Glomerular endothelial cell (primary cell): ENCODE data around the gene LAPTM5. TPM values are rescaled to one million over a fixed set of nuclear protein-coding genes. Genes with fewer than 3 reads are reported as not detected.

Source experiments
- DNase-seq: peaks from one replicate; pipeline ENCODE4 v3.0.0-alpha.2; 2011; ENCODE audit warnings: low read depth, low spot score; ENCODE audit errors: extremely low read depth
- total RNA-seq: library from RNA; depleted of rRNA; stranded (reverse); fragments of >200 nt; gene quantifications from 2 replicates; pipeline ENCODE4 v1.2.3, GENCODE V29; 2015

The LAPTM5 gene
- total RNA-seq, 1 donor from 2014 or later: 132 TPM

- no peak for DNase-seq
These were observed 30.4 kb upstream of the LAPTM5 start for GRCh38 chr1:30787856-30788495.

- no peak for DNase-seq
These were observed 29.7 kb upstream of the LAPTM5 start for GRCh38 chr1:30787266-30787665.

DNA sequence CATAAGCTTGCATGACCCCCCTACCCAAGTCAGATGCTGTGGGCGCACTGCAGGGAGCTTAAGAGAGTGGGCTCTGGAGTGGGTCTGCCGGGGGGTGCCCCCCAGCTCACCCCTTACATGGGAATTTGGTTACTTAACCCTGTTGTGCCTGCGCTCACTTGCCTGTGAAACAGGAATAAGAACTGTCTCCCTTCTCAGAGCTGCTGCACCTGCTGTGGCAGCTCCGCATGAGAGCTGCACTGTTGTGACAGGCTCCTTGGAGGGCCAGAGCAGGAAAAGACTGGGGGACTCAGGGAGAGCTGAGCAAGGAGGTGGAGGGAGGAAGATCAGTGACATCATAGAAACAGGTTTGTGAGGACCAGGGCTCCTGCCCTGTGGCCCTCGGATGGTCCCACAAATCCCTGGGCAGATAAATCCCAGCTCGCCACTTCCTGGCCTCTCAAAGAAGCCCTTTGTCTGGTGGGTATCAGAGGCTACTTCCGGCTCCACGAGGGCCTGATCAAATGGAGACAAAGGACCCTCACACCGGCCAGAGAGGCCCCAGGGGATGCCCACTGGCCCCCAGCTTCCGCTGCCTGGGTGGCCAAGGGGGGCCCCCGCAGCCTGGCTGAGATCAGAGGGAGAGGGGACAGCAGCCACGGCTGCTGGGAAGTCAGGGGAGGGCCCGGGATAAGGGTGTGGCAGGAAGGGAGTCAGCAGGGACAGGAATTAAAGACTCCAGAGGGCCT lies 28.9 kb upstream of the LAPTM5 start:
- no peak for DNase-seq

DNA sequence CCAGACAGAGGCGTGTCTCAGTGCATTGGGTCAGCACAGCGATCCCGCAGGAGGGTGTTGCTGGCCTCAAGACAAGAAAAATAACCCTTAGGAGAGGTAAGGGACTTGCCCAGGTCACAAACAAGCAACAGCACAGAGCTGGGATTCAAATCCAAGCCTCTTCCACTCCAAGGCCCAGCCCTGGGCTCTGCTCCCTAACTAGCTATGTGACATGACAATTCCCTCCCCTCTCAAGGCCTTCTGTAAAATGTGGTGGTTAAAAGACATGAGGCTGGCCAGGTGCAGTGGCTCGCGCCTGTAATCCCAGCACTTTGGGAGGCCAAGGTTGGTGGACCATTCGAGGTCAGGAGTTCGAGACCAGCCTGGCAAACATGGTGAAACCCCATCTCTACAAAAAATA lies 28.1 kb upstream of the LAPTM5 start:
- no peak for DNase-seq

DNA sequence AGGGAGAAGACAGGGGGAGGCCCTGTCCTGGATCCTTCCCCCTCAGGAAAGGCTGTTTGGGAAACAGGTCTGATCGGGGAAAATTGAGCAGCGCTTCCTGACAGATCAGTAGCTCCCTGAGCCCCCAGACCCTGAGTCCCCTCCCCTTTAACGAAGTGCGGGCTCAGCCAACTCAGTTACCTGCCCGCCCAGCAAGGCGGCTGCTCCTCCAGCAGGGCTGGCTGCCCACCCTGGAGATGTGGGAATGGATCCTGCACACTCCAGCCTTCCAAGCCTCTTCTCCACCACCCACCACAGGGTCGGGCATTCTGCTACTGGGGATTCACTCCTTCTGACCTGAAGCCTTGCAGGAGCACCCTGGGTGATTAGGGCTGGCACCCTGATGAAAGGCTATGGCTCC lies 27.6 kb upstream of the LAPTM5 start:
- no peak for DNase-seq

DNA sequence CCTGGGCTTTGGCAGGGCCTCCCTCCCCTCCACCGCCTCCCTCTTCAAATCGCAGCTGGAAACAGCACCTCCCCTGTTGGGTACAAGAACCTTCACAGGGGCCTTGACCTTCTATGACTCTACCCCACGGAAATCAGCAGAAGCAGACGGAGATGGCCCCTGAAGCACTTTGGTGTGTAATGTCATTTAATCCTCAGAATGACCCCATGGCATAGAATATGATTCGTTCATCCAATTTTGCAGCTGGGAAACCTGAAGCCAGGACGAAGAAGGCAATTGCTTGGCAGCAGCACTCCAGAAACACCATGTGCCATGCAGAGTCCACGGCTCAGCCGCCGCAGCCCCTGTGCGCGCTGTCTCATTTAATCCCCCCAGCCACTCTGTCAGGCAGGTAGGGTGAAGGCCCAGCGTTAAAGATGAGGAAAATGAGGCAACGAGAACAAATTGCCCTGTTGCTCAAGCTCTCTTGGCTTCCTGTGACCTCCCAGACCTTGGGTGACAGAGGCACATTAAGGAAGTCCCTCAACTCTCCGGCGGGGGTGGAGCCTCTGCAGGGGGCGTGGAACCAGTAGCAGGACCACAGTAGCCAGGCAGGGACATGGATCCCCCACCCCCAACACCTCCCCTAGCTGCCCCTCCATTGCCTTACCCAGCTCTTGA lies 25.8 kb upstream of the LAPTM5 start:
- DNase-seq: no peak

DNA sequence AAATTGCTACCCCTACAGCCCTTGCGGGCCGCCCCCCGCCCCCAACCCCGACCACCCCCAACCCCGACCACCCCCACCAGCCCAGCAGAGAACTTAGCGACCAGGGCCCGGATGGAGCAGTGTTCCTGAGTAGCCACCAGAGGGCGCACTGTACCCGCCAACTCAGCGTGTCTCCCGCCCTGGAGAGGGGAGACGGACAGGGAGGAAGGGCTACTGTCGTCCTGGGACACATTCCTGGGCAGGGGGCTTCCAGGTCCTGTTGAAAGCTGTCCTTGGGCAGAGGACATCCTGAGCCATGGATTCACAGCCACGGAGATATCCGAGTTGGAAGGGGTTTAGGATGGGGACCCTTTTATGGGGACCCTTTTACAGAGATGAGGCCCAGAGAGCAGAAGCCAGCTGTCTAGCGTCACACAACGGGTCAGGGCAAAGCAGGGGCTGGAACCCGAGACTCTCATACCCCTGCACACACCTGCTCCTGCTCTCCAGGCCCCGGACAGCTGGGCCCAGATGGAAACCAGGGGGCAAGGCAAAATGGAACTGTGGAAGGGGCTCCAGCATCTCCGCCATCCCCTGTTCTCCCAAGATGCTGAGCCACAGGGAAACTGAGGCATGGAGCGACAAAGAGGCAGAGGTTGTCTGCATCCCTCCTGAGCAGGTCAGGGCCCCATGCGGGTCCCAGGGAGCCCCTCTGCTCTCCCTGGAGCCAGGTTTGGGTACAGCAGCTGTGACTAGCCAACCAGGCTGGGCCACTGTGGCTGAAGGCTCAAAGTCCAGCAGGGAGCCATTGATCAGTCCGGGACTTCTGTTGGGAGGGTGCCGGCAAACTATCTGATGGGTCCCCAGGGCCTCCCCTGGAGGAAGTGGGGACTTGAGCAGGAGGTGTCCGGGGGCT lies 25.0 kb upstream of the LAPTM5 start:
- no peak for DNase-seq

DNA sequence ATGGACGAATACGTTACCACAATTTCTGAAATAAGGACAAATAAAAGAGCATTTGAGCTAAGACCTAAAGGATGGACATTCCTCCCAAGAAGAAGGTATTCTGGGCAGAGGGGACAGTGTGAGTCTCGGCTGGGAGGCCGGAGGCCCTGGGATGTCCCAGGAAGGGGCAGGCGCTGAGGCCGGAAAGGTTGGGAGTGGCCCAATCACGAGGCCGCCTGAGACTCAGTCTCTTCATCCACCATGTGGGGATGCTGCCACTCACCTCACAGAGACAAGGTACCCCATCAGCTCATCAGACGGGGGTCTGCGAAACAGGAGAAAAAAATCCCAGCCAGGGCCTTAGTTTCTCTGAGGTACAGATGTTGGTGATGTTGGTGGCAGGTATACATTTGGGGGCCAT lies 24.3 kb upstream of the LAPTM5 start:
- no peak for DNase-seq

- DNase-seq: no peak
These were observed 22.8 kb upstream of the LAPTM5 start for GRCh38 chr1:30780409-30780808.

DNA sequence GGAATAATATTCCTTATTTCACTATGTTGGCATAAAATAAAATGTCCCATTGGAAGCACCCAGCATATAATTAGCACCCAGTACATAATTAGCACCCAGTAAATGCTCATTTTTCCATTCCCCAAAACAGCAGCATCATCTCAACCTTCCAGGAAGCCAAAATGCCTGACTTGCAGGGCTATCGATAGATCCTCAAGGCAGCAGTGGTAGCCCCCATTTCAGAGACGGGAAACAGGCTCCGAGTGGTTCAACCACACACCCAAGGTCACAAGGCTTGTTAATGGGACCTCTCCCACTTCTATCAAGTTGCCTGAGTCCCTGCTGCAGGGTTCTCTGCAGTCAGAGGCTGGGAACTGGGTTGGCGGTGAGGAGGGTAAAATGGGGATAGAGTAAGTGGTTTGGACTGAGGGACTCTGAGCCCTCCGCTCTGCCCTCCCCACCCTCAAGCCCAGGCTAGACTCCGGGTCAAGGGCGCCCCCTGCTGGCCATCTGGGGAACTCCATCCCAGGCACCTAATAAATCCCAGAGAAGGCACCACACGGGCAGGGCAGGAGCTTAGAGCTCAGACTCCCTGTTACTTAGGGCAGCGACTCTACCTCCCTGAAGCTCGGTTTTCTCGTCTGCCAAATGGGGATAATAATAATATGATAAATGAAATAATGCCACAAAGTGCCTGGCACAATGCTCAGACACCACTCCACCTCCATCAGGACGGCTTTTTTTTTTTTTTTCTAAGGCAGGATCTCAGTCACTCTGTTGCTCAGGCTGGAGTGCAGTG lies 21.9 kb upstream of the LAPTM5 start:
- DNase-seq: no peak

DNA sequence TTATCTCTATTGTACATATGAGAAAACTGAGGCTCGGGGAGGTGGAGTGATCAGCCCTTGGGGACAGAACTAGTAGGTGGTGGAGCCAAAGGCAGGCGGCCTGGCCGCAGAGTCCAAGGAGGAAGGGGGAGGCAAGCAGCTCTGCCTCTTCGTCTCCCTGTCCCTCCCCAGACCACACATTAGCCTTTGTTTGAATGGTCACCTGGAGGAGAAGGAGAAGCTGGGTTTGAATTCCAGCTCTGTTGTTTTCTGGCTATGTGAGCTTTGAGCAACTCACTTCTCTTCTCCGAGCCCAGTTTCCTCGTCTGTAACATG lies 21.4 kb upstream of the LAPTM5 start:
- DNase-seq: no peak

DNA sequence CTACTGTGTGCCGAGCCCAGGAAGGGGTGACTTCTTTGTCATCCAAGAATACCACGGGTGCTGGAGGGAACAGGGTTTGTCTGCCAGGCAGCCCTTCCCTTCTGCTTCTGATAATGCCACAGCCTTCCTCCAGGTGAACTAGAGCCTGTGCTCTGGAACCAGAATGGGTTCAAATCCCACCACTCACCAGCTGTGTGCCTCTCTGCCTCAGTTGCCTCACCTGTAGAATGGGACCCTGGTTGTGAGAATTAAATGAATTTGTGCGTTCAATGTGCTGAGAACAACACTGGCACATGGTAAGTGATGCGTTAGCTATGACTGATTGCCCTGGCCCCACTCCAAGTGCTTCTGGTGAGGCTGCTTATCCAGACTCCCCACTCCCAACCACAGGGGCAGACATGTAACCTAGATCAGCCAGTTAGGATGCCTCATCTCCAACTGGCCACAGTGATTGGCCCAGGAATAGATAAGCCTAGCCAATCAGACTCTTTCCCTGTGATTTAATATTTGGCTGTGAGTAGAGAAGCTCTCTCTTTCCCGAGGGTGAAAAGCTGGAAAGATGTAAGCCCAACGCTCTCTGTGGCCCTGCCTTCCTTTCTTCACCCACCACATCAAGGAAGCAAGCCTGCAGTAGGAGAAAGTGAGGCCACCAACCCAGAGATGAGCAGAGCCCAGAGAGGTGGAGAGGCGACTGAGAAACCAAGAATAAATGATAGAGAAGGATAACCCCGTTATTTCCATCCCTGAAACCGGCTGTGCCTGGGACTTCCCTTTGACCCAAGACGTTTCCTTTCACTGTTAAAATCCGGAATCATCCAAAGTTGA lies 20.8 kb upstream of the LAPTM5 start:
- DNase-seq: no peak

DNA sequence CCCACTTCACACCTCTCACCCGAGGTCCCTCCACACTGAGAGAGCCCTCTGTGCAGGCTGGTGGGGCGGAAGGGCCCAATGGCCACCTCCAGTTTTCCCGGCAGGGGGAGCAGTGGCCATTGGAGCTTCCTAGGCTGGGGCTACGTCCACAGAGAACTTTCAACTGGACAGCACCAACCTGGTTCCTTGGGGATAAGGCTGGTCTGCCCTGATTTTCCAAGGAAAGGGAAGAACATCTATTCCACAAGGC lies 20.3 kb upstream of the LAPTM5 start:
- DNase-seq: no peak

GRCh38 chr1:30777060-30777903 lies 19.7 kb upstream of the LAPTM5 start:
- no peak for DNase-seq

GRCh38 chr1:30776097-30777059 lies 18.8 kb upstream of the LAPTM5 start:
- no peak for DNase-seq

- DNase-seq: no peak
These were observed 17.9 kb upstream of the LAPTM5 start for GRCh38 chr1:30775433-30775975.

- DNase-seq: no peak
These were observed 17.2 kb upstream of the LAPTM5 start for GRCh38 chr1:30774550-30775432.
